Measurements from ENCODE around the gene BMP5. TPM values are rescaled to one million over a fixed set of nuclear protein-coding genes. Genes with fewer than 3 reads are reported as not detected.

The BMP5 gene
- total and polyA plus RNA-seq, 9 of the 15 experiments (the other 6 are each of a cell fraction or from before 2014, with no cell fraction given) = not detected

GRCh38 chr6:55825402-55826051, 49.9 kb downstream of the BMP5 start (continued):
- TF ChIP-seq ZNF280B (CRISPR knock-in tag; IDR thresholded peaks at IDR 0.05) = no peak
- TF ChIP-seq ASH1L (IDR thresholded peaks at IDR 0.05; ENCODE audit: borderline replicate concordance, low read depth, partially characterized antibody) = no peak
- TF ChIP-seq ZNF174 (CRISPR knock-in tag; IDR thresholded peaks at IDR 0.05) = no peak
- TF ChIP-seq POLR2G (IDR thresholded peaks at IDR 0.05; ENCODE audit: low read depth, low read length) = no peak
- no peak for TF ChIP-seq TSHZ1 (CRISPR knock-in tag; IDR thresholded peaks at IDR 0.05)
- no peak for TF ChIP-seq BRF2 (IDR thresholded peaks at IDR 0.05; ENCODE audit: borderline replicate concordance, insufficient read depth, insufficient read length)
- TF ChIP-seq RUNX1 (IDR thresholded peaks at IDR 0.05; ENCODE audit: low read depth) = no peak
- TF ChIP-seq FUS (optimal IDR thresholded peaks at IDR 0.05; ENCODE audit: low read depth, low read length) = no peak
- TF ChIP-seq TOE1 (IDR thresholded peaks at IDR 0.05; ENCODE audit: borderline replicate concordance) = no peak
- TF ChIP-seq TOE1 (CRISPR knock-in tag; IDR thresholded peaks at IDR 0.05; ENCODE audit: borderline replicate concordance, low read depth) = no peak
- TF ChIP-seq ZNF655 (CRISPR knock-in tag; IDR thresholded peaks at IDR 0.05) = no peak

Measured in K562 (cell line).